SK-N-SH treated with all-trans-retinoic acid at 6 μM for 48 hours (cell line): ENCODE data around the gene NUDT4B.
"Not testable (repeated sequence)": the region's sequence is repeated elsewhere in the genome, so short reads cannot be mapped to it uniquely, and the experiment has no call there.

ENCODE experiments used
- ARNTL ChIP-seq: fragments of 450-650 bp; formaldehyde crosslinking; IDR thresholded peaks from 2 replicates; pipeline ENCODE4 v1.5.0; 2020; ENCODE audit warnings: low read depth, mild to moderate bottlenecking, moderate library complexity, borderline replicate concordance
- BACH2 ChIP-seq: fragments of 250-450 bp; sonication (Bioruptor Pico); IDR thresholded peaks from 2 replicates; pipeline ENCODE4 v1.9.0; 2021; ENCODE audit warnings: mild to moderate bottlenecking, borderline replicate concordance
- CREB5 ChIP-seq: fragments of 250-450 bp; sonication (Bioruptor Pico); IDR thresholded peaks from 2 replicates; pipeline ENCODE4 v1.5.1; 2020; ENCODE audit warnings: low read depth, mild to moderate bottlenecking, moderate library complexity
- CSRNP3 ChIP-seq: fragments of 250-450 bp; sonication (Bioruptor Pico); IDR thresholded peaks from 2 replicates; pipeline ENCODE4 v1.5.1; 2021; ENCODE audit warnings: mild to moderate bottlenecking, moderate library complexity
- PPARA ChIP-seq: fragments of 250-450 bp; sonication (Bioruptor Pico); IDR thresholded peaks from 2 replicates; pipeline ENCODE4 v1.5.0; 2020; ENCODE audit warnings: mild to moderate bottlenecking, borderline replicate concordance
- ZNF565 ChIP-seq: fragments of 450-650 bp; formaldehyde crosslinking; conservative IDR thresholded peaks from 2 replicates; pipeline ENCODE4 v1.5.0; 2020; ENCODE audit warnings: low read depth, mild to moderate bottlenecking, moderate library complexity
- ZNF70 ChIP-seq: fragments of 450-650 bp; formaldehyde crosslinking; IDR thresholded peaks from 2 replicates; pipeline ENCODE4 v1.5.0; 2020; ENCODE audit warnings: mild to moderate bottlenecking, moderate library complexity

- TF ChIP-seq BACH2 (CRISPR knock-in tag); ARNTL; PPARA; CREB5; ZNF70 (CRISPR knock-in tag); CSRNP3 (CRISPR knock-in tag); ZNF565 (CRISPR knock-in tag): not testable (repeated sequence)
Observed at GRCh38 chr1:148729541-148729940, 19.0 kb upstream of the NUDT4B start.
